C1 segment of cervical spinal cord (tissue), 14 donors: Measurements from ENCODE around the gene SGPL1.
A peak's percentile ranks its signal among the peaks of the same experiment; 100 is the strongest.

ENCODE experiments used
- DNase-seq, 14 donors: peaks; one replicate each; lab custom pipeline; 2025; lab: John Stamatoyannopoulos, UW

Gene SGPL1

GRCh38 chr10:70921285-70921684 is 105.5 kb downstream of the SGPL1 start:
- no peak for DNase-seq

- DNase-seq, result no peak
Observed at GRCh38 chr10:70923696-70924095, 107.9 kb downstream of the SGPL1 start.

- peak in 10 of 14 donors; percentile 7 to 64 (median 32) for DNase-seq
Observed at GRCh38 chr10:70925377-70926225, 109.9 kb downstream of the SGPL1 start.

GRCh38 chr10:70926226-70927000 is 110.7 kb downstream of the SGPL1 start:
- peak in 7 of 14 donors; percentile 34 to 89 (median 41) for DNase-seq

- no peak for DNase-seq
Observed at GRCh38 chr10:70927189-70927943, 111.6 kb downstream of the SGPL1 start.

- no peak for DNase-seq
Observed at GRCh38 chr10:70928140-70928539, 112.4 kb downstream of the SGPL1 start.

GRCh38 chr10:70930263-70931000 is 114.7 kb downstream of the SGPL1 start:
- DNase-seq, result peak in 2 of 14 donors; percentile 2 to 45
